ENCODE results near the gene COA8. TPM values are rescaled to one million over a fixed set of nuclear protein-coding genes. Genes with fewer than 3 reads are reported as not detected.

The COA8 gene
- total and polyA plus RNA-seq, 2 of the 8 experiments (the other 6 are each of a cell fraction or from before 2014, with no cell fraction given), result 7.1 to 35.5 TPM

GRCh38 chr14:103634156-103634555 lies 71.4 kb downstream of the COA8 start (continued):
- TF ChIP-seq SIN3A (conservative IDR thresholded peaks at IDR 0.05 in 1 of 2, IDR thresholded peaks at IDR 0.05 in 1 of 2; ENCODE audit: low read depth in 1 of 2, low read length in 2 of 2), result no peak
- TF ChIP-seq CBX8 (IDR thresholded peaks at IDR 0.05; ENCODE audit: borderline replicate concordance, low read depth, low read length), result no peak
- TF ChIP-seq SIRT6 (IDR thresholded peaks at IDR 0.05; ENCODE audit: low read length), result no peak
- TF ChIP-seq NANOG (IDR thresholded peaks at IDR 0.05; ENCODE audit: insufficient read depth, low read depth, low read length, poor library complexity, severe bottlenecking), result no peak

All from H1 (cell line).